Measurements from ENCODE around the gene HES1. TPM values are rescaled to one million over a fixed set of nuclear protein-coding genes. Genes with fewer than 3 reads are reported as not detected.

The HES1 gene
- total and polyA plus RNA-seq, 9 donors, result 16.7 to 116 (median 35.0) TPM

GRCh38 chr3:194120789-194121770 lies 14.9 kb upstream of the HES1 start:
- intact Hi-C loops (cut with DNase I), result no loop called here
- whole genome bisulfite sequencing, 3 donors, result 79 to 90% (median 84%) methylated on average over 13 of the region's 13 CpGs
- H3K27ac ChIP-seq, result no peak overlapping the region
- TF ChIP-seq CTCF (IDR thresholded peaks at IDR 0.05), result no peak
- TF ChIP-seq EP300 (IDR thresholded peaks at IDR 0.05), result no peak
- TF ChIP-seq POLR2A (IDR thresholded peaks at IDR 0.05), result no peak
- DNase-seq, result no peak
- no peaks in the 10 kb centered on the region for H3K9me3 ChIP-seq
- no peaks in the 10 kb centered on the region for H3K36me3 ChIP-seq
- no peaks in the 10 kb centered on the region for H3K4me1 ChIP-seq (ENCODE audit: insufficient read depth)
- no peak overlapping the region for H3K4me3 ChIP-seq
- no peaks in the 10 kb centered on the region for H3K27me3 ChIP-seq

GRCh38 chr3:194121891-194122631 lies 13.9 kb upstream of the HES1 start:
- no peaks in the 10 kb centered on the region for H3K4me1 ChIP-seq (ENCODE audit: insufficient read depth)
- DNase-seq, result no peak
- TF ChIP-seq POLR2A (IDR thresholded peaks at IDR 0.05), result no peak
- H3K27ac ChIP-seq, result no peak overlapping the region
- intact Hi-C loops (cut with DNase I), result no loop called here
- H3K9me3 ChIP-seq, result no peaks in the 10 kb centered on the region
- H3K27me3 ChIP-seq, result no peaks in the 10 kb centered on the region
- H3K36me3 ChIP-seq, result no peaks in the 10 kb centered on the region
- 59 to 67% (median 67%) methylated on average over 8 of the region's 8 CpGs for WGBS, 3 donors
- no peak overlapping the region for H3K4me3 ChIP-seq

- H3K9me3 ChIP-seq, result no peaks in the 10 kb centered on the region
- WGBS, 3 donors, result 86 to 91% (median 89%) methylated on average over 6 of the region's 6 CpGs
These were observed 12.2 kb upstream of the HES1 start for GRCh38 chr3:194123726-194124125.

GRCh38 chr3:194124193-194124592 lies 11.8 kb upstream of the HES1 start:
- Histone ChIP-seq H3K4me3 (no peak overlapping the region), H3K9me3 (no peaks in the 10 kb centered on the region), H3K36me3 (no peaks in the 10 kb centered on the region), H3K4me1 (ENCODE audit: insufficient read depth) (no peaks in the 10 kb centered on the region), H3K27me3 (no peaks in the 10 kb centered on the region), H3K27ac (no peak overlapping the region)
- 87 to 92% (median 88%) methylated on average over 4 of the region's 4 CpGs for WGBS, 3 donors
- no peak for DNase-seq
- TF ChIP-seq POLR2A (IDR thresholded peaks at IDR 0.05) (no peak), CTCF (IDR thresholded peaks at IDR 0.05) (no peak), EP300 (IDR thresholded peaks at IDR 0.05) (no peak)
- intact Hi-C loops (cut with DNase I), result no loop called here

More at GRCh38 chr3:194123726-194124125, 12.2 kb upstream of the HES1 start:
- H3K27ac ChIP-seq, result no peak overlapping the region
- no peak for DNase-seq
- H3K27me3 ChIP-seq, result no peaks in the 10 kb centered on the region
- no peaks in the 10 kb centered on the region for H3K4me1 ChIP-seq (ENCODE audit: insufficient read depth)
- H3K36me3 ChIP-seq, result no peaks in the 10 kb centered on the region
- TF ChIP-seq CTCF (IDR thresholded peaks at IDR 0.05), result no peak
- intact Hi-C loops (cut with DNase I), result no loop called here
- no peak overlapping the region for H3K4me3 ChIP-seq
